SK-N-MC (cell line): ENCODE results near the gene KLHL12.
"Not testable (repeated sequence)": the region's sequence is repeated elsewhere in the genome, so short reads cannot be mapped to it uniquely, and the experiment has no call there.

ENCODE experiments used
- DNase-seq: peaks from one replicate; pipeline ENCODE4 v3.0.0-alpha.2; 2011; ENCODE audit warnings: low read depth, low spot score
- H3K27ac ChIP-seq: fragments of 200-600 bp; sonication (generic); 2 replicates; pipeline ENCODE4 v1.5.1; 2016; ENCODE audit warnings: mixed run types
- H3K36me3 ChIP-seq: fragments of 200-600 bp; sonication (generic); 2 replicates; pipeline ENCODE4 v1.6.1; 2017; ENCODE audit warnings: antibody characterized with exemption, low read length, mixed read lengths; ENCODE audit not compliant: insufficient read depth
- H3K4me3 ChIP-seq: fragments of 200-600 bp; sonication (generic); 2 replicates; pipeline ENCODE4 v1.5.1; 2016
- H3K9ac ChIP-seq: fragments of 200-600 bp; sonication (generic); 2 replicates; pipeline ENCODE4 v1.8.0; 2017; ENCODE audit warnings: mixed run types, mixed read lengths; ENCODE audit not compliant: insufficient read length
- H3K9me3 ChIP-seq: fragments of 200-600 bp; sonication (generic); 2 replicates; pipeline ENCODE4 v1.6.1; 2017; ENCODE audit warnings: low read depth, mild to moderate bottlenecking, antibody characterized with exemption, low read length, moderate library complexity, mixed read lengths
- EZH2 ChIP-seq: fragments of 200-600 bp; sonication (generic); IDR thresholded peaks from one replicate; pipeline ENCODE4 v1.6.1; 2017; ENCODE audit warnings: antibody characterized with exemption
- FOXP2 ChIP-seq: optimal IDR thresholded peaks from 2 replicates; pipeline ENCODE3; 2011; ENCODE audit warnings: mild to moderate bottlenecking, moderate library complexity; ENCODE audit not compliant: insufficient read depth; ENCODE audit errors: extremely low read length, control extremely low read depth
- POLR2AphosphoS5 ChIP-seq: IDR thresholded peaks from 2 replicates; pipeline ENCODE4 v1.6.1; 2012; ENCODE audit warnings: mild to moderate bottlenecking, low read depth, low read length, borderline replicate concordance

Gene KLHL12

DNA sequence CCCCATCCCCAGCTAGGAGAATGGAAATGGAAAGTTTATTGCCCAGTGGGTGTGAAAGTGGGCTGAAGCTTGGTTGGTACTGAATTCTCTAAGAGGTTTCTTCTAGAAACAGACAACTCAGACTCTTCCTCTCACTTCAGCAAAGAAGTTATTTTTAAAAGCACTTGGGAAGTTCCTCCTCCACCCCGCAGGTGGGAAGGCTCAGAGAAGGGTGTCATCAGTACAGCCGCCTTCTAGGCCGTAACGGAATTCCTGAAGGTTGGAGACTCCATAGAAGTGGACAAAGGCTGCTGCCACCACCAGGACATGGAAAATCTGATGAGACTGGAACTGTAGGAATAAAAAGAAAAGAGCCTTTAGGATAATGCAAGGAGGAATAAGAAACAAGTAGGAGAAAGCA, 14.3 kb upstream of the KLHL12 start:
- H3K27ac ChIP-seq, result no peak overlapping the region
- TF ChIP-seq FOXP2, result no peak
- no peak for TF ChIP-seq POLR2AphosphoS5
- no peak for TF ChIP-seq EZH2
- H3K9ac ChIP-seq, result no peak overlapping the region
- DNase-seq, result no peak
- H3K4me3 ChIP-seq, result no peak overlapping the region
- H3K36me3 ChIP-seq, result peaks cover 60% of the 10 kb centered on the region
- H3K9me3 ChIP-seq, result no peaks in the 10 kb centered on the region

DNA sequence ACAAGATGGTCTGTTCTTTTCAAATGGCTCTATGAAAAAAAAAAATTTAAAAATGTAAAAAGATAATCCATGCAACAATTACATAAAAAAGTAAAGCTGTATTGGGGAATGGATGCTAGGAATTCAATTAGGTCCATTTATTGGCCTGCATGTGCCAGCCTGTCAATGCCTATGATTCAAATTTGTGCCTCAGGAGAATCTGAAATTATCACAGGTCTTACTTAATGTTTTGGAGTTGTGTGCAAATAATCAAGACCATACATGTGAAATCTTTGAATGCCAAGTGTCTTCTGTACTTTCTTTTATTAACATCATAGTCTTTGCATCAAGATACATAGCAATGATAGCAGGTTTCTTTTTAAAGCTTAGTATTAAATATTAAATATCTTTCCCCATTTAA, 13.5 kb upstream of the KLHL12 start:
- Histone ChIP-seq H3K9ac (no peak overlapping the region), H3K9me3 (no peaks in the 10 kb centered on the region), H3K36me3 (peaks cover 52% of the 10 kb centered on the region), H3K27ac (no peak overlapping the region), H3K4me3 (no peak overlapping the region)
- no peak for DNase-seq
- TF ChIP-seq POLR2AphosphoS5 (no peak), FOXP2 (no peak), EZH2 (no peak)

DNA sequence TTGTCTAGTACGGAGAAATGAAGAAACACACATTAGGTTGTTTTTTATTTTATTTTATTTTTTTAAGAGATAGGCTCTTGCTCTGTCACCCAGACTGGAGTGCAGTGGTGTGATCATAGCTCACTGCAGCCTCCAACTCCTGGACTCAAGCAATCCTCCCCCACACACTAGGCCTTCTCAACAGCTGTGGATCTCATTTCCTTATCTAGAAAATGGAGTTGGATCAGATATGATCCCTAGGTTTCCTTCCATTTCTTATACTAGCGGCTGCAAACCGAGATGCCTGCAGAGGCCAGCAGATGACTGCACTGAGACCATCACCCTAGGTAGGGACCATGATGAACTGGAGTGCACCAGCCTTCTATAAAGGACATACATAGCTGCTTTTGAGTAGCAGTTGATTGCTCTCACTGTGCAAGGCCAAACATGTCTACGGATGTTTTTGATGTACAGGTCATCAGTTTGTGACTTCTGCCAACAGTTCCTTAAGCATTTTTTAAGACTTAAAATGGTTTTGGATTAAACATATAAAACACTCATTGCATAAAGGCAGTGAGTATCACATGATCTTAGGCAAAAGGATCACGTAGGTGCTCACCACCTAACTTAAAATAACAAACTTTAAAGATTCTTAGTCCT, 11.4 kb upstream of the KLHL12 start:
- Histone ChIP-seq H3K9me3 (no peaks in the 10 kb centered on the region), H3K9ac (no peak overlapping the region), H3K36me3 (peaks cover 30% of the 10 kb centered on the region), H3K4me3 (no peak overlapping the region), H3K27ac (no peak overlapping the region)
- TF ChIP-seq FOXP2 (no peak), EZH2 (no peak), POLR2AphosphoS5 (no peak)
- DNase-seq, result no peak

DNA sequence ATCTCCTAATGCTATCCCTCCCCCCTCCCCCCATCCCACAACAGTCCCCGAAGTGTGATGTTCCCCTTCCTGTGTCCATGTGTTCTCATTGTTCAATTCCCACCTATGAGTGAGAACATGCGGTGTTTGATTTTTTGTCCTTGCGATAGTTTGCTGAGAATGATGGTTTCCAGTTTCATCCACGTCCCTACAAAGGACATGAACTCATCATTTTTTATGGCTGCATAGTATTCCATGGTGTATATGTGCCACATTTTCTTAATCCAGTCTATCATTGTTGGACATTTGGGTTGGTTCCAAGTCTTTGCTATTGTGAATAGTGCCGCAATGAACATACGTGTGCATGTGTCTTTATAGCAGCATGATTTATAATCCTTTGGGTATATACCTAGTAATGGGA, 9.4 kb upstream of the KLHL12 start:
- DNase-seq, H3K4me3 ChIP-seq, H3K27ac ChIP-seq, H3K9ac ChIP-seq, H3K9me3 ChIP-seq: not testable (repeated sequence)
- peaks cover 13% of the 10 kb centered on the region for H3K36me3 ChIP-seq

DNA sequence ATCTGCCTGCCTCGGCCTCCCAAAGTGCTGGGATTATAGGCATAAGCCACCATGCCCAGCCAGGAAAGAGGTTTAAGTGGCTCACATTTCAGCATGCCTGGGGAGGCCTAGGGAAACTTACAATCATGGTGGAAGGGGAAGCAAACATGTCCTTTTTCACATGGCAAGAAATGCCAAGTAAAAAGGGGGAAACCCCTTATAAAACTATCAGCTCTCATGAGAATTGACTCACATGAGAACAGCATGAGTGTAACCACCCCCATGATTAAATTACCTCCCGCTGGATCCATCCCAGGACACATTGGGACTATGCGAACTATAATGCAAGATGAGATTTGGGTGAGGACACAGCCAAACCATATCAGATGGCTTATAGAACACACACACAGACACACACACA, 8.8 kb upstream of the KLHL12 start:
- H3K9ac ChIP-seq, result no peak overlapping the region
- no peak overlapping the region for H3K4me3 ChIP-seq
- H3K36me3 ChIP-seq, result peaks cover 7% of the 10 kb centered on the region
- TF ChIP-seq POLR2AphosphoS5 (no peak), EZH2 (no peak), FOXP2 (no peak)
- DNase-seq, result no peak
- no peak overlapping the region for H3K27ac ChIP-seq
- H3K9me3 ChIP-seq, result no peaks in the 10 kb centered on the region

DNA sequence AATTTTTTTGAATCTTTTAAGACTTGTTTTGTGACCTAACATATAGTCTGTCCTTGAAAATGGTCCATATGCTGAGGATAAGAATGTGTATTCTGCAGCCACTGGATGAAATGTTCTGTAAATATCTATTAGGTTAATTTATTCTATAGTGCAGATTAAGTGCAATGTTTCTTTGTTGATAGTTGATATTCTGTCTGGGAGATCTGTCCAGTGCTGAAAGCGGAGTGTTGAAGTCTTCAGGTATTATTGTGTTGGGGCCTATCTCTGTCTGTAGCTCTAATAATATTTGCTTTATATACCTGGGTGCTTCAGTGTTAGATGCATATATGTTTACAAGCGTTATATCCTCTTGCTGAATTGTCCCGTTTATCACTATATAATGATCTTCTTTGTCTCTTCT, 7.7 kb upstream of the KLHL12 start:
- Histone ChIP-seq H3K36me3 (no peaks in the 10 kb centered on the region), H3K4me3 (no peak overlapping the region), H3K9ac (no peak overlapping the region), H3K9me3 (no peaks in the 10 kb centered on the region), H3K27ac (no peak overlapping the region)
- no peak for DNase-seq
- TF ChIP-seq FOXP2 (no peak), EZH2 (no peak), POLR2AphosphoS5 (no peak)

DNA sequence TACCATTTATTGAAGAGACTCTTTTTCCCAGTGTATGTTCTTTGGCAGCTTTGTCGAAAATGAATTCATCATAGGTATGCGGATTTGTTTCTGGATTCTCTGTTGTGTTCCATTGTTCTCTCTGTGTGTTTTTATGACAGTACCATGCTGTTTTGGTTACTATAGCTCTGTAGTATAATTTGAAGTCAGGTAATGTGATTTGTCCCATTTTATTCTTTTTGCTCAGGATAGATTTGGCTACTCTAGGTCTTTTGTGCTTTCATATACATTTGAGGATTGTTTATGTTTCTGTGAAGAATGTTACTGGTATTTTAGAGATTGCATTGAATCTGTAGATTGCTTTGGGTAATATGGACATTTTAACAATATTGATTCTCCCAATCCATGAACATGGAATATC, 5.4 kb upstream of the KLHL12 start:
- H3K4me3 ChIP-seq, result no peak overlapping the region
- no peak for TF ChIP-seq POLR2AphosphoS5
- TF ChIP-seq EZH2, result no peak
- no peak for TF ChIP-seq FOXP2
- no peak overlapping the region for H3K9ac ChIP-seq
- no peak for DNase-seq
- H3K9me3 ChIP-seq, result no peaks in the 10 kb centered on the region
- no peaks in the 10 kb centered on the region for H3K36me3 ChIP-seq
- H3K27ac ChIP-seq, result no peak overlapping the region

DNA sequence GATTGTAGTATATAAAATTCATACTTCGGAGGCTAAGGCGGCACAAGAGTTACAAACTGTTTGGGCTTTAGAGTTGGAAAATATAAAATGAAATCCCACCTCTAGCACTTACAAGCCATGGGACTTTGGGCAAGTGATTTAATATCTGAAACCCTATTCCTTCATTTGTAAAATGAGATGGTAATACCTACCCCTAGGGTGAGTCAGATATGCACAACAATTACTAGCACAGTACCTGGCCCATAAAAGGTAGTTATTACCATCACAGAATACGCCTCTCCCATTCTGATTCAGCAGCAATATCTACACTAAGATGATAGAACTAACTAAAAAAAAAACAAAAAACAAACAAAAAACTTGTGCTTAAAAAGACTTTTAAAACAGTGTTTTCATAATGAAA, 3.5 kb downstream of the KLHL12 start:
- H3K4me3 ChIP-seq, result no peak overlapping the region
- DNase-seq, result no peak
- no peak overlapping the region for H3K27ac ChIP-seq
- TF ChIP-seq EZH2 (no peak), POLR2AphosphoS5 (no peak)
- no peak overlapping the region for H3K9ac ChIP-seq
- no peaks in the 10 kb centered on the region for H3K9me3 ChIP-seq
- H3K36me3 ChIP-seq, result peaks cover 31% of the 10 kb centered on the region

DNA sequence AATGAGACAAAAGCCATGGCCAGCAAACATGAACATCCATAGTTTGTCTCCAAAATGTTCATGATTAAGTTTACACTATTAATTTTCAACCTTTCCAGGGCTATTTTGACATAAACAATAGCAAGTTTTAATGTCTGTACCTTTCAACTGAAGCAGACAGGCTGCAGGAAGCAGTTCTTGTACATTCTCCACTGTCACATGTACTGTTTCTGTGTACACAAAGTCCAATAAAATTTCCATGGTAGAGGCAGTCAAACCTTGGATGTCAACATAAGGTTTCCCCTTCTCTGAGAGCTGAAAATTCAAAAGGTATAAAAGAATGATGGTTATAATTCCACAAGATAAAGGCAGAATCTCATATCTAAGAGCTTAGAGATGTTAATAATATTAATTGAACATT, 7.4 kb downstream of the KLHL12 start:
- no peak for DNase-seq
- Histone ChIP-seq H3K36me3 (peaks cover 59% of the 10 kb centered on the region), H3K9me3 (no peaks in the 10 kb centered on the region), H3K9ac (no peak overlapping the region), H3K4me3 (no peak overlapping the region), H3K27ac (no peak overlapping the region)
- TF ChIP-seq EZH2, result no peak
- no peak for TF ChIP-seq FOXP2
- TF ChIP-seq POLR2AphosphoS5, result no peak

DNA sequence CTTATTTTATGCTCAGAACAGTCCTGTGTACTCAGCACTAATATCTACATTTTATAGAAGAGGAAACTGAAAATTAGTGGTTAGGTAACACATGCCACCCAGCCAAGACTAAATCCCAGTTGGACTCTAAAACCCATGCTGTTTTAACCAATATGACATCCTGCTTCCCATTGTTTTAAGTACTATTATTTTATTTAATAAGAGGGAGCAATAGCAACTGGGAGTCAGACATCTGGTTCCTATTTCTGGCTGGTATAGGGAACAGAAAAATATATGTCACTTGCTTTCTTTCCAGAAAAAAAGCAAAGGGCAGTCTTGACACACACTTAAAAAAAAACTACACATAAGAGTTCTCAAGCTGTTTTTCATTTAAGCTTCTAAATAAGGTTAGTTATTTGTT, 11.9 kb downstream of the KLHL12 start:
- TF ChIP-seq FOXP2, result no peak
- TF ChIP-seq EZH2, result no peak
- TF ChIP-seq POLR2AphosphoS5, result peak; percentile 19; the same call in 1 of the 2 replicates
- Histone ChIP-seq H3K36me3 (peaks cover 74% of the 10 kb centered on the region), H3K9ac (peak overlapping the region; percentile 47), H3K4me3 (peak overlapping the region; percentile 36; the same call in 1 of the 2 replicates), H3K9me3 (no peaks in the 10 kb centered on the region), H3K27ac (peak overlapping the region; percentile 80; the same call in 1 of the 2 replicates)
- DNase-seq, result peak; percentile 60

DNA sequence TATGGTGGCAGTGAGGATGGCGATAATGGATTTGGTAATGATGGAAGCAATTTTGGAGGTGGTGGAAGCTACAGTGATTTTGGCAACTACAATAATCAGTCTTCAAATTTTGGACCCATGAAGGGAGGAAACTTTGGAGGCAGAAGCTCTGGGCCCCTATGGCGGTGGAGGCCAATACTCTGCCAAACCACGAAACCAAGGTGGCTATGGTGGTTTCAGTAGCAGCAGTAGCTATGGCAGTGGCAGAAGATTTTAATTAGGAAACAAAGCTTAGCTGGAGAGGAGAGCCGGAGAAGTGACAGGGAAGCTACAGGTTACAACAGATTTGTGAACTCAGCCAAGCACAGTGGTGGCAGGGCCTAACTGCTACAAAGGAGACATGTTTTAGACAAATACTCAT, 14.6 kb downstream of the KLHL12 start:
- not testable (repeated sequence) for H3K9me3 ChIP-seq, H3K9ac ChIP-seq, DNase-seq, H3K27ac ChIP-seq, H3K4me3 ChIP-seq
- H3K36me3 ChIP-seq, result peaks cover 73% of the 10 kb centered on the region
